HG03066 (cell line): ENCODE data around the gene RGL1.

ENCODE experiments used
- ATAC-seq: cut with Tn5 transposase; IDR thresholded peaks from one replicate; pipeline ENCODE4 v1.9.1; 2021; ENCODE audit warnings: low read depth; ENCODE audit not compliant: unreplicated experiment

RGL1 gene

DNA sequence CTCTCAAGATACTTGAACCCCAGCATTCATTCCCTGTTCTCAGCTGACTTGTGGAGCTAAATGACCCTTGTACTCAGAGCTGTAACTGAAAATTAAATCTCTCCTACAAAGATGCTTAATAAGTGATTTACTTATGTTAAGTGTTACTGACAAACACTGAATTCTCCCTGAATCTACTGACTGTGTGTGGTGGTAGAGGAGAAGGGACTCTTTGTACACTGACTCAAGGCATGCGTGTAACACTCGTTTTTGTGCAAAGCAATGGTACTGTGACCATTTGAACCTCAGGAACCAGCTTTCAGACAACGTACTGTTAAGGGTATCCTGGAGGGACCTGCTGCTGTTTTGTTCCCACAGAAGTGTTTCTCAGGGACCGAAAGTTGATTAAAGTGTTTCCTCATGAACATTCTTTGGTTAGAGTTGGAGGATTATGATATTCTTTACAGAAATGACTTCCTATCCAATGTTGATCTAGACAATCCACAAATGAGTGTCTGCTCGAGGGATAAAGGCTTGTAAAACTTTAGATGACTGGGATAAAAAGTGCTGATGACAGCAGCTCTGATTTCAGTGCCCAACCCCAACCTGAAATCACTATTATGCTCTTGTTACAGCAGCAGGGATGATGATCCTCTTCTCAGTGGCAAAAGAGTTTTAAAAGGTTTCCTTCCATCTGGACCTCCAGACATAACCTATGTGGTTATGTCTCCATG is 12.8 kb downstream of the RGL1 start:
- ATAC-seq, result no peak

DNA sequence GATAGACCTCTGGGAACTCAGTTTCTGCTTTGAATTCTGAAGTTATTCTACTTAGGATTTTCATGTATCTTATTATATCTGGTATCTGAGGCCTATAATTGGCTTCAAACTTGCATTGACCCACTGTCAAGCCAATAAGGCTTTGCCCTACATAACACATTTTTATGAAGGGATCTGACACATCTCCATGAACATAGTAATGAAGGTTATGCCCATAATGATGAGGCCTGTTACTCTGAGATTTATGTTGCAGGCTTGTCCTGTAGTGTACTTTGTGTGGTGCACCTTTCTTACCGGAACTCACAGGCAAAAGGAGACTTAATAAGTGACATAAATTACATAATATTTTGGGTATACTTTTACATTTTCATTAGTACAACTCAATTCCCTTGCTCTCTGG is 14.1 kb downstream of the RGL1 start:
- no peak for ATAC-seq

DNA sequence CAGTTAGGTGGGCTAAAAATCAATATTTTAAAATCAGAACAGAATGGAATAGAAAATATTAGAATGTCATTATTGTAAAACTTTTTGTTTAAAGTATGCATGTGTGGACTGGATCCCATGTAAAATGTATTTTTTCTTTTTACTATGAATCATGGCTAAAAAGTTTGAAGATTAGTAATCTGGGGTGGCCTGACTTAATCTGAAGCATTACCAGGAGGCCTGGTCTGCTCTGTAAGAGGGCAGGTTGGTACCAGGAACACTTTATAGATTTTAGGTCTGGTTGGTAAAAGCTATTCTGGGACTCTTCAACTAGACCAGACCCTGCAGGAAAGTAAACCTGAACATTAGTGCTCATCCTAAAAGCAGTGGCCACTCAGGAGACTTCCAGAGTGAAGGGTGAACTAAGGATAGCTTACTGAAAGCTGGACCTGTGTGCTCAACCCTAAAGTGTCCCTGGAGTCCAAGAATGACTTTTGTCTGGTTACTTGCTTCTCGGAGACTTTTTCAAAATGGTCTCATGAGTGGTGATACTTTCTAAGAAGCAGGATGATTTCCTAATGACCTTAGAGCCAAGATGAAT is 16.5 kb downstream of the RGL1 start:
- no peak for ATAC-seq

DNA sequence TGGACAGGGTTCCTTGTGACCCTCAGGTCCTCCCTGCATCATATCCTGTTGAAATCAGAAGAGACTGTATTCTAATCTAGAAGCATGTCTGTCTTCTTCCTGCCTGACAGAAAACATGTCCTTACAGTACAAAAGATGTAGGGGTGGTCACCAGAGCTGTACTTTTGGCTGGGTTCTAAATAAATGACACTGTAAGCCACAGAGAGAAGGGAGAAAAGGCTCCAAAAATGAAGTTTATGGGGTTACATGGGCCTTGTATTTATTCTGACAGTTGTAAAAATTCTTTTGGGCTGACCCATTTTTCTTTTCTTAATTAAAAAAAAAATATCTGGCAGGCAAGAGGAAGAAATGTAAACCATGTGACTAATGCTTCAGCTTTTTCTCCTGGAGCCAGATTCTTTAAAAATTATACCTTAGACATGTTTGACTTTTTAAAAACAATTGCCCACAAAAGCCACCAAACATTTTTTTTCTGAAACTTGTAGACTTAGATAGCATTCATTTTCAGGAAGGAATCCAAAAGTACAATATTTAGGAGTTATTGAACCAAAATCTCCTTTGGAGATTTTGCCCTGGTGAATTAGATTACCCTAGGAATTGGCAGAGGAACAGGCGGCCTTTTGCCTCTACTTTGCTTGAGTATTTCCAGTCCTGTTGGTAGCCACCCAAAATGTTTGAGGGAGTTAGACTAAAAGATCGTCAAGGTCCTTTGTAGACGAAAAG is 17.1 kb downstream of the RGL1 start:
- ATAC-seq, result no peak

DNA sequence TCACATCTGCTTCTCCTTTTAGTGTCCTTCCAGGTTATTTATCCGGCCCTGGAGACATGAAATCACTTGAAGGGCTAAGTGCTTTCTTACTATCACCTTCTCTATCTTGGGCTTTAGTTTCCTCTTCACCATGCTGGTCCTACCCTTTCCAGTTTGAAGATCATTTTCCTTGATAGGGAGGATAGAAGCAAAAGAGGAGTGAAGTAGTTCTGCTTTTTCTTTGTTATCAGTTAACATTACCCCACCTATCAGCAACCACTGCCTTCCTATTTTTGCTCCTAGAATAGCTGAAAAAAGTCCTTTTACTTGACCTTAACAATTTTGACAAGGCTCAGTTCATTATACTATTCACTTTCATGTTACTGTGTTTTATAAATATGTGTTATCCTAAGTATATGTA is 19.4 kb downstream of the RGL1 start:
- no peak for ATAC-seq

DNA sequence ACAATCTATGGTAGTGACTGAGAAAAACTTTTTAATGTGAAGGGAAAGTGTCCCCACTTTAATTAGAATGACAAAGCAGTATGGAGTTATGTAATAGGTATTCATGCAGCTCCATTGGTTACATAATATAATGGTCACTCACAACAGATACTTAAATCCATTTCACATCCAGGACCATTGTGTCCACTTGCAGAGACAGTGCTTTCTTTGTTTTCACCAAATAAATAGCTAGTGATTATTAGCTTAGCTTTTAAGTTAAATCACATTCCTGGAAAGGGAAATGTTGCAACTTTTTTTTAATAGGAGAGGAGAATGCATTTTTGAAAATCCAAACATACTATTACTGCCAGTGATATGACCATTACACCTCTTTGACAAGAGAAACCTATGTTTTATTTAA is 22.9 kb downstream of the RGL1 start:
- ATAC-seq, result no peak

DNA sequence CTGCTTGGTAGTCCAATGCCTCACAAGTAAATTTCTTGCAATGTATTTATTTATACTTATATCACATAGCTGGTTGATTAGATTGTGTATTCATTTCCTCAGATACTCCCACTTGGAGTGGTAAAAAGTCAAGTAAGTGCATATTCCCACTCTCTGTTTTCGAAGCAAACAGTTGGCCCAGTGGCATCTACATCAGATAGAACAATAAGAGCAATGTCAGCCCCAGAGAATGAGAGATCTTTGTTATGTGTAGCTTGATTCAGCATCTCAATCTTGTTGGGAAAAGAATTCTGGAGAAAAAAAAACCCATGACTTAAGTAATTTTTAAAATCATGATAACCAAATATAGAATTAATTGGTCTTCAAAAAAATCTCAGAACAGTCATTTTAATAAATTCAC is 25.5 kb downstream of the RGL1 start:
- ATAC-seq, result no peak

DNA sequence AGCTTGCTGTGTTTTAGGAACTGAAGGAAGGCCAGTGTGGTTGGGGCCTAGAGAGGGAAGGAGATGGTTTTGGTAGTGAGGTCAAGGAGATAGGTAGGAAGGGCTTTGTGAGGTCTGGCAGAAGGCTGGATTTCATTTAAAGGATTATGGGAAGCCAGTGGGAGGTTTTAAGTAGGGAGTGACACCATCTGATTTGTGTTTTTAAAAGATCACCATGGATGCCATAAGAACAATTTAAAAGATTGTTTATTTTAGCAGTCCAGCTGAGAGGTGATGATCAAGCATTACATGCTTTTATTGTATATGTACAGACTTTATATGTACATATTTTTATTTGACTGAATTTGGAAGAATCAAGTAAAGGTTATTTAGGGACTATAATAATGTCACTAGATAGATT is 26.4 kb downstream of the RGL1 start:
- no peak for ATAC-seq

DNA sequence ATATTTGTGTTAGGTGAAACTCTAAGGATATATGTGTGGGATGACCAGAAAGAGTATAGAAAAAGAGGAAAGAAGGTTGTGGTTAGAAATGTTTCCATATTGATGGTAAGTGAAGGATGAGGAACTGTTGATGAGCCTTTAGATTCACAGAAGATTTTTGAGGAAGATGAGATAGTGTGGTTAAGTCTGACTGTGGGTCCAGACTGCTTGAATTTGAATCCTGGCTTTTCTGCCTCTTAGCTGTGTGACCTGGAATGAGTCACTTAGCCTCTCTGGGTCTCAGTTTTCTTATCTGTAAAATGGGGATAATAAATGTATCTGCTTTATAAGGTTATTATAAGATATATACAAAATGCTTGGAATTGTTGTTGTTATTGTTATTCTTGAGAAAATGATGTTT is 27.5 kb downstream of the RGL1 start:
- no peak for ATAC-seq

DNA sequence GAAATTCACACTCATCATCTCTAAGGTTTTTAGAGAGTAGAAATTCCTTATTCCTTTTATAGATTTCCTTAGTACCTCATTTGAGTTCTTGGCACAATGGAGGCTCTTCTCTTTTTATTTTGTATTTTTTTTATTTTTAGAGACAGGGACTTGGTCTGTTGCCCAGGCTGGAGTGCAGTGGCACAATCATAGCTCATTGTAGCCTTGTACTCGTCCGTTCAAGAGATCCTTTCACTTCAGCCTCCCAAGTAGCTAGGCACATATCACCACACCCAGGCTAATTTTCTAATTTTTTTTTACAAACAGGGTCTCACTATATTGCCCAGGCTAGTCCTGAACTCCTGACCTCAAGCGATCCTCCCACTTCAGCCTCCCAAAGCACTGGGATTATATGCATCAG is 29.6 kb downstream of the RGL1 start:
- ATAC-seq, result no peak

DNA sequence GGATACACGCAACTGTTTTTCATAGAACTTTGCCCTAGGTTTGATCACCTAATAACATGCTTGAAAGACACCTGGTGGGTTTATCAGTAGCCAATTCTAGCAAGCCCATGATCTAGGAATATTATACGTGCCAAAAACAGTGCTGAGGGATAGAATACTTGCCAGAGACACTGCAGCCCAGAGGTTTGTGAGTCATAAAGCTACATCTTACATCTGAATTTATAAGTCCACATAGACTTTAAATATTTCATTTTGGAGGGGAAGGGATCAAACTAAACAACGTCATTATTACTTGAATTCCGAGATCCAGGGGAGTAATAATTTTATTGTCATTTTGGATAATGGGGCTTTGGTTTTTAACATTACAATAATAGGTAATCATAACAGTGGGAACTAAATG is 31.7 kb downstream of the RGL1 start:
- ATAC-seq, result no peak

DNA sequence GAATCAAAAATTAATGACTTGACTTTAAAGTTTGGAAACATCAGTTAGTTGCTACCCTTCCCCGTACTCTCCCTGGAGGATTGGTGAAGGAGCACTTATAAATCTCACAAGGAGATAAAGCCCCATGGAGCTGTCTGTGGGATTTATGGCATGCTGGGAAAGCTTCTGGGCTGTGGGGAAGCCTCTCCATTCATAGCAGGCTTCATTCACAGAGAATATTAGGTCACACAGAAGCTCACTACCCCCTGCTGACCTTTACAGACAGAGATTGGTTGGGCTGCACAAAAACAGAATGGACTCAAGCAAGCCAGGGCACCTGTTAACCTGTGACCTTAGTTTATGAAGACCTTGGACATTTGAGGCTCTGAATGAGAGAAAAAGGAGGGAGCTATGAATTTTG is 32.1 kb downstream of the RGL1 start:
- ATAC-seq, result no peak

DNA sequence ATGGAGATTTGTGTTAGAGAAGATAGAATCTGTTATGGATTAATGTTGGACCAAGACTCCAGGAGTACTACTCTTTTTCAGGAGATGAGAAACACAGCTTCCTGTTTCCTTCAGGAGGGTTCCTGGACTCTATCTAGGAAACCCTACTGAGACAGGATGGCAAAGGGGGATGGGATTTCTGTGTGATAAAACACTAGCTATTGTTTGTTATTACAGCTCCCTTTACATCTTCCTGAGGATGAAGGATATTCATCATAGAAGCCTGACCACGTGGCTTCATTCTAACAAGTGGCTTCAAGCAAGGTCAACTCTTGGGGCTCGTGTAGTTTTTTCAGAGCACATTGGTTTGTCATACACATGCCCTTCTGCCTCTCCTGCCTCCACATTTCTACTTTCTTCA is 33.3 kb downstream of the RGL1 start:
- ATAC-seq, result no peak

DNA sequence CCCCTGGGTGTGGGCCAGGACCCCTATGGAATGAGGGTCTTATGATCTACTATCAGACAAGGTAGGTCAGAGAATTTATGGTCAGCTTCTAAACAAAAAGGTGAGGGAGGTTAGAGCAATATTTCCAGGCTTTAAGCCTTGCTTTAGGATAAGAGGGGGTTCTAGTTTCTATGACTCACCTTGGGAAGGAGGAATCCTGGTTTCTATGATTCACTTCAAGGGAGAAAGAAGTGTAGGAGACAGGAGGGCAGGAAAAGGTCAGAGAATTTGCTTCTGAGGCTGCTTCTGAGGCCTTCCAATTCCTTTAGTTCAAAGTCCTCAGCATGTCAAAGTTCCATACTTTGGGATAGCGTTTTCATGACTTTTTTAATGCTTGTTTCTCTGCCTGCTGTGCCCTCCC is 35.2 kb downstream of the RGL1 start:
- no peak for ATAC-seq

DNA sequence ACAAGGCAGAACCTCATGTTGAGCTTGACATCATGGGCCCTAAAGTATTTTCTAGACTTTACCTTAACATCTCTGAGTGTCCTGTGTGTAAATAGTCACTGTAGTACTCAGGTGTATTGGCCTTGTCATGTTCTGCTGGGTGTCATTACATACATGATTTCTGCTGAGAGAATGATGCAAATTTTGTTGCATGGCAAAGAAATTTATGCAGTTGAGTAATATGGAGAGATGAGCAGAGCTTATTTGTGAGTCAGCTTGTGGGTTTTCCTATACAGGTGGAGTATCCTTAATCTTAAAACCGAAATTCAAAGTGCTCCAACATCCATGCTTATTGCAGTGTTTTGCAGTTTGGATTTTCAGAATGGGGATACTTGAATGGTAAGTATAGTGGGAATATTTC is 36.6 kb downstream of the RGL1 start:
- ATAC-seq, result no peak

DNA sequence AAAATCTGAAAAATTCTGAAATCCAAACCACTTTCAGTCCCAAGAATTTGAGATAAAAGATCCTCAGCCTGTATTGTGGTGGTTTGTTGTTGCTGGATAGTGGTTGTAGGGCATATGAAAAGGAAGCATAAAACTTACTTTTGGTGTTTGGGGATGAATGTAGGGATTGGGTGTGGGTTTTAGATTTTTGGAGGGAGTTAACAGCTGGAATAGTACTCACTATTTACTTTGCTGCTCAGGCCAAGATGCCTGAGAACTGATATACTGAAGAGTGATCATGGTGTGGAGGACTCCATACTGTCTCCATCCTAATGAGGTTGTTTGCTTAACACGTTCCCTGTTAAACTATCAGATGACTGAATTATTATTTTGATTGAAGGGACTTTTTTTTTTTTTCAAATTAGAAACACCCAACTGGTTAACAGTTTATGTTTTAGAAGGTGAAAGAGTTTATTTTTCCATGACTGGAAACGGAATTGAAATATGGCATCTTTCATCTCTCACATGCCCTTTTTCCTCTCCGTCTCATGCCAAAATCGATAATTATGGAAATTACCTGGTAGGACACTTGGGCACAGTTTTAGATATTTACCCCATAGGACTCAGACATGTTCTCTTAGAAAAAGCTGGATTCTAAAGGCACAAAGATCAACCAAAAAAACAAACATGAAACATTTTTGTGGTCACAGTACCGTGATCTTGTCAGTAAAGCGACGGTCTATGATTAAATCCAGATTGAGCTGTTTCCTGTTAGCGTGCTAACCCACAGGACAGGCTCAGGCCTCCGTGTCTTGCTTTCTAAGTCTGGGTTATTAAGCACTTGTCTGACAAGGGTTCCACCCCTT is 37.3 kb downstream of the RGL1 start:
- ATAC-seq, result peak; percentile 91

DNA sequence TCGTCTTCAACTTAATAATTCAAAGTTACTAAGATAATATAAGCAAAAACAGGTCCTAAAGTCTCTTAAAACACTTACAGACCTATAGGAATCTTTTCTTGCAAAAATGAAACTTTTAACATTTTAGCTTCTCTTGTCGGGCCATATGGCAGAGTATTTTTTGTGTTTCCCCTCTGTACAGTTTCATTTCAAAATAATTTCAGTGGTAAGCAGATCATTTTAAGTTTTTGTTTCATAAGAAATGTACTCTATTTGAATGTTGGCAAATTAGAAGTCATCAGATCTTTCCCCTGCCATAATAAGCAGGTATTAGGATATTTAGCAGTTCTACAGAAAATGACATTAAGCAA is 37.9 kb downstream of the RGL1 start:
- ATAC-seq, result peak; percentile 33

DNA sequence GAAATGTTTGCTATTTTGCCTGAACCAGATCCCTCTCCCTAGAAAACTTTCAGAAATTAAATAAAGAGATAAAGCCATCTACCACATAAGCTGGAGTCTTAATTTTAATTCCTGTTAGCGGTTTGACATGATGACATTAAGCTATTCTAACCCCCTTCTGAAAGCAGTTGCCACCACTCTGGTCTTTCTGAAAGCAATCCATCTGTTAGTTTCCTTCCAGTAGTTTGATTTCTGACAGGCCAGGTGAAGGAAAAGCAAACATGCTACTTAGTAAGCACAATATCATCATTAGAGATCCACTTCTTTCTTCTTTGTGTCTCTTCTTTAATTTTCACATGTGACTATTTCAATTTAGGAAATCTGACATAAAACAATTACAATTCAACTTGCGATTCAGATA is 39.9 kb downstream of the RGL1 start:
- ATAC-seq, result no peak

DNA sequence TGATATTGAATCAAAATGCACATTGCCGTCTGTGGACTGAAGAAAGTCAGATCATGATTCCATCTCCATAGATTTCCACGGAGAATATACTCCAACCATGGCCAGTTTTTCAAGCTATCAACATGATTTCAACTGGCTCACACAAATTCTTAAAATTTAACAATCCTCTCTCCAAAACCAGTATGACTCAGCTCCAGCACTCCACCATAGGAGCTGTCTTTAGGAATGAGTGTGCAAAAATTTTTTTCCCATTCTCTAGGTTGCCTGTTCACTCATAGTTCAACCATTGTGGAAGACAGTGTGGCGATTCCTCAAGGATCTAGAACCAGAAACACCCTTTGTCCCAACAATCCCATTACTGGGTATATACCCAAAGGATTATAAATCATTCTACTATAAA is 40.8 kb downstream of the RGL1 start:
- no peak for ATAC-seq

DNA sequence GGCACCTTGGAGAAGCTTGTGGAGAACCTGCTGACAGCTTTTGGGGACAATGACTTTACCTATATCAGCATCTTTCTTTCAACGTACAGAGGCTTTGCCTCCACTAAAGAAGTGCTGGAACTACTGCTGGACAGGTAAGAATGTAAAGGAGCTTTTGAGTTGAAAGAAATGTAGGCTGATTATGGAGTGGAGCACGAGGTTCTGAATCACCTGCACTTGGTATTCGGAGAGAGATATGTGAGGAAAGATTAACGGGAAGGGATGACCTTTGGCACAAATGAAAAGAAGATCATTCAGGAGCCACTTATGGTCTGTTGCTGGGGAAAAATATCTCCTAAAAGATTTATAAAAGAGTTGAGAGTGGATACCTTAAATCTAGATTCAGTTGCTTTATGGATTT is 42.7 kb downstream of the RGL1 start:
- ATAC-seq, result no peak

DNA sequence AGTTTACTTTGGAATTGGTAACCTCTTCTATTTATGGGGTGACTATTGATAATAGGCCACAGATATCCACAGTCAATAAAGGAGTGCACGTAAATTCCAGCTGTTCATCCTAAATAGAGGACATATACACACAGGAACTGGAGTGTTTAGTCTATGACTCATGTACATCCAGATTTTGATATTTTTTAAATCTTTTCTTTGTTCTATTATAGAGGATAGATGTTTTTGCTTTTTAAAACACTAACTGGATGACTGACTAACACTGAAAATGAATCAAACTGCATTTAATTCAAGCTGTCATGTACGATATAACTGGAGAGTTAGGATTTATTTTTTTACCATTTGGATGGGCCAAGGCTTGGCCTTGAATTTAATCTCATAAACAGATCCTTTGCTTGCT is 45.9 kb downstream of the RGL1 start:
- ATAC-seq, result no peak
